ENCODE results near the gene BAHCC1.

The BAHCC1 gene

GRCh38 chr17:81397314-81398175 is 2.3 kb downstream of the BAHCC1 start (continued):
- TF ChIP-seq TSHZ1 (tag by site-specific recombination; IDR thresholded peaks at IDR 0.05; ENCODE audit: borderline replicate concordance) (no peak), HOXC10 (CRISPR knock-in tag; IDR thresholded peaks at IDR 0.05) (no peak), HOXA7 (CRISPR knock-in tag; IDR thresholded peaks at IDR 0.05; ENCODE audit: borderline replicate concordance) (no peak), ZNF214 (tag by site-specific recombination; IDR thresholded peaks at IDR 0.05; ENCODE audit: borderline replicate concordance) (no peak), ZNF558 (tag by site-specific recombination; IDR thresholded peaks at IDR 0.05) (no peak), HOXD13 (CRISPR knock-in tag; IDR thresholded peaks at IDR 0.05; ENCODE audit: borderline replicate concordance) (no peak), ZNF830 (tag by site-specific recombination; IDR thresholded peaks at IDR 0.05; ENCODE audit: low read depth) (no peak), ZNF19 (tag by site-specific recombination; IDR thresholded peaks at IDR 0.05; ENCODE audit: low read depth) (no peak), ZIC2 (tag by site-specific recombination; IDR thresholded peaks at IDR 0.05) (peak; percentile 74), ZNF521 (tag by site-specific recombination; IDR thresholded peaks at IDR 0.05) (no peak), ZNF16 (tag by site-specific recombination; IDR thresholded peaks at IDR 0.05; ENCODE audit: low read depth) (no peak), ZNF555 (tag by site-specific recombination; conservative IDR thresholded peaks at IDR 0.05) (no peak), BCL11A (tag by site-specific recombination; IDR thresholded peaks at IDR 0.05; ENCODE audit: low read depth) (peak; percentile 74; the same call in 1 of the 2 replicates), GLIS1 (tag by site-specific recombination; IDR thresholded peaks at IDR 0.05) (peak; percentile 75), ZNF629 (tag by site-specific recombination; IDR thresholded peaks at IDR 0.05) (no peak; the same call in 1 of the 2 replicates), ZNF623 (tag by site-specific recombination; IDR thresholded peaks at IDR 0.05) (no peak), ZBTB44 (tag by site-specific recombination; IDR thresholded peaks at IDR 0.05) (no peak), ZXDB (tag by site-specific recombination; IDR thresholded peaks at IDR 0.05) (peak; percentile 67), ZBTB8A (tag by site-specific recombination; IDR thresholded peaks at IDR 0.05) (peak; percentile 71), KLF10 (tag by site-specific recombination; IDR thresholded peaks at IDR 0.05) (no peak; the same call in 1 of the 2 replicates), MYNN (tag by site-specific recombination; IDR thresholded peaks at IDR 0.05; ENCODE audit: borderline replicate concordance) (no peak), ZNF10 (tag by site-specific recombination; IDR thresholded peaks at IDR 0.05) (no peak), ZNF132 (tag by site-specific recombination; IDR thresholded peaks at IDR 0.05; ENCODE audit: borderline replicate concordance) (no peak), ZNF133 (tag by site-specific recombination; IDR thresholded peaks at IDR 0.05) (no peak), ZNF785 (tag by site-specific recombination; IDR thresholded peaks at IDR 0.05) (no peak), ZBTB7A (tag by site-specific recombination; IDR thresholded peaks at IDR 0.05; ENCODE audit: low read depth) (peak; percentile 82), ZNF354C (tag by site-specific recombination; IDR thresholded peaks at IDR 0.05; ENCODE audit: borderline replicate concordance, low read depth) (no peak), ZNF341 (tag by site-specific recombination; IDR thresholded peaks at IDR 0.05; ENCODE audit: low read depth) (peak; percentile 63), ZNF529 (tag by site-specific recombination; IDR thresholded peaks at IDR 0.05; ENCODE audit: insufficient replicate concordance) (no peak), PATZ1 (tag by site-specific recombination; IDR thresholded peaks at IDR 0.05) (peak; percentile 99), ZNF488 (tag by site-specific recombination; IDR thresholded peaks at IDR 0.05) (no peak), ZNF37A (tag by site-specific recombination; IDR thresholded peaks at IDR 0.05) (no peak), MZF1 (tag by site-specific recombination; IDR thresholded peaks at IDR 0.05; ENCODE audit: borderline replicate concordance) (peak; percentile 79)

Measured in HEK293 (cell line).